Left renal cortex interstitium (tissue), 4 donors: Measurements from ENCODE around the gene TEX261. TPM values are rescaled to one million over a fixed set of nuclear protein-coding genes. Genes with fewer than 3 reads are reported as not detected.
A peak's percentile ranks its signal among the peaks of the same experiment; 100 is the strongest.
"Not testable (repeated sequence)": the region's sequence is repeated elsewhere in the genome, so short reads cannot be mapped to it uniquely, and the experiment has no call there.

Experiments used
- DNase-seq, 4 donors: peaks; one replicate each; pipeline ENCODE4 v3.0.0-alpha.2; 2013; ENCODE audit warnings: low read depth in 4 of 4, low spot score in 2 of 4, missing footprints in 1 of 4
- polyA plus RNA-seq, 4 donors: library from polyadenylated mRNA; unstranded; fragments of 120-200 nt; gene quantifications; one replicate each; pipeline ENCODE4 v1.2.1, GENCODE V29; 2013; ENCODE audit not compliant: insufficient read length in 4 of 4

TEX261 gene
- 10 to 100 TPM; 51.1 to 59.2 (median 52.3) TPM for polyA plus RNA-seq

DNA sequence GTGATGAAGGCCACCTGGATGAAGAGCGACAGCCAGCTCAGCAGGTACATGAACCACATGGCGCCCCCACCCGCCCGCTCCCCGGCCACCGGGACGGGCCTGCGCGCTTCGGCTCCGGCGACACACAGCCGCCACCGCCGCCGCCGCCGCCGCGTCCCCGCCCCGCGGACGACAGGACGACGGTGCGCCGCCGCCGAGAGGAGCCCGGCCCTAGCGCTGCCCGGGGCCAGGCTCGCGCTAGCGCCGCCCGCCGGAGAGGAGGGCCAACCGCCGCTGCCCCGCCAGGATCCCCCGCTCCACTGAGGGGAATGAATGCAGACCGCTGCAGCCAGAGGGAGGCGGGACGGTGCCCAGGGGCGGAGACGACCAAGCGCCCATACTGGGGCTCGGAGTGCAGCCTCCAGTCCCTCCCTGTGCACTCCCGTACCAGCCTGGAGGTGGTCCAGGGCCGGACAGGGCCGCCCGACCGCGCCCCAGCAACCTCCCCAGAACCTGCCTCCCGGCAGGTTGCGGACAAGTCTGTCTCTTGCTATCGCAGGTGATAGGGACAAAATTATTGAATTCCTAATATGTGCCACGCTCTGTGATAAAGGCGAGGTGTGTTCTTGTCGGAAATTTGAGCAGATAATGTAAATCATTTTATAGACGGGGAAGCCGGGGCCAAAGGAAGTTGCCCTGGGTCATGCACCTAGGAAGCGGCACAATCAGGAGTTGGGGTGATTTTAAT is at the start of gene TEX261:
TEX261 (minus strand) TSS at position 175 of the 727 bp plus-strand sequence; CDS start at position 59, 116 bp downstream.
- DNase-seq = peak in 3 of 4 donors; percentile 53 to 72 (median 64)

DNA sequence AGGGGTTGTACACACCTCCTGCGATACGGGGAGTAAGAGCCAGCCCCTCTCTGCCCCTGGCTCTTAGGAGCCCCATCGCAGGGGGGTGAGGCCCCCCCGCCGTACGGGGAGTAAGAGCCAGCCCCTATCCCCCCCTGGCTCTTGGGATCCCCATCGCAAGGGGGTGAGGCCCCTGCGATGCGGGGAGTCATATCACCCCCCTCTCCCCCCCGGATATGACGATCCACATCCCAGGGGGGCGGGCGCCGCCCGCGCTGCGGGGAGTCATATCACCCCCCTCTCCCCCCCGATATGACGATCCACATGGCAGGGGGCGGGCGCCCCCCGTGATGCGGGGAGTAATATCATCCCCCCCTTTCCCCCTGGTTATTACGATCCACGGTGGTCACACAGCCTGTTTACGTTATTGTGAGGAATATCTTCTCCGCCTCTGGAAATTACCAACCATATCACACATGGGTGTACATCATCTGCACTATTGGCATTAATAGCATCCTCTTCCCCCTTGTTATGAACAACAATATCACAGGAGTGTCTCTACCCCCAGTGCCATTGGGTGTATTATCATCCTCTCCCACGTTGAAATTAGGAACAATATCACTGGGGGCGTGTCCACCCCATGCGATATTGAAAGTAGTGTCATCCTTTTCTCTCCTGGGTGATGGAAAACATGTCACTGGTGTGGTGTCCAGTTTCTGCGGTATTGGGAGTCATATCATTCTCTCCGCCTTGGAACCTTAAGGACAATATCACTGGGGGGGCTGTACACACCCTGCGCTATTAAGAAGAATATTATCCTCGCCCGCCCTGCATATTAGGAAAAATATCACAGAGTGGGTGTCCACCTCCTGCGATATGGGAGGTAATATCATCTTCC is 49.1 kb upstream of the TEX261 start:
- no peak for DNase-seq

DNA sequence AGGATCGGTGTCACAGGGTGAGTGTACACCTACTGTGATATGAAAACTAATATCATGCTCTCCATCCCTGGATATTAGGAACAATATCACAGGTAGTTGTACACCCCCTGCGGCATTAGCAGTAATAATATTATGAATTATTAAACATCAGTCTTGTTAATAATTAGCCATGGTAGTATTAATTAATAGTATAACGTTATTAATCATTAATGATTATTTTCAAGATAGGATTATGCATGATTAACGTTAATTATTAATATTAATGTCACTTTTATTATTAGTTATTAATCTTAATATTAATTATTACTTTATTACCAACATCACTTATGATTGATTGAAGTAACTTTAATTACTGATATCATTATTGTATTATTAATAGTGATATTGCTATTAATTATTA is 47.6 kb upstream of the TEX261 start:
- DNase-seq = no peak

- DNase-seq = not testable (repeated sequence)
Observed at GRCh38 chr2:71036296-71036695, 41.6 kb upstream of the TEX261 start.

- DNase-seq = peak in 2 of 4 donors; percentile 5 to 16
Observed at GRCh38 chr2:71023553-71024243, 29.0 kb upstream of the TEX261 start.

DNA sequence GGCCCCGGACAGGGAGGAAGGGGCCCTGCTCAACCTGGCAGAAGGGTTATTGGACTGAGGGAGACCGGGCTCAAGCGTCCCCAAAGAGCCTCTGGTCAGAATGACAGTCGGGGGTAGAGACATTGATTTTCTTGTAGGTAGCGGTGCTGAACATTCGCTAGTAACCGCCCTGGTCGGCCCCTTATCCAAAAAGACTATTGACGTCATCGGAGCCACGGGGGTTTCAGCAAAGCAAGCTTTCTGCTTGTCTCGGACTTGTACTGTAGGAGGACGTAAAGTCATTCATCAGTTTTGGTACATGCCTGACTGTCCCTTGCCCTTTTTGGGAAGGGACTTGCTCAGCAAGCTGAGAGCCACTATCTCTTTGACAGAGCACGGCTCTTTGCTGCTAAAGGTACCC is 26.7 kb upstream of the TEX261 start:
- not testable (repeated sequence) for DNase-seq

- DNase-seq = not testable (repeated sequence)
Observed at GRCh38 chr2:71019989-71020388, 25.3 kb upstream of the TEX261 start.

DNA sequence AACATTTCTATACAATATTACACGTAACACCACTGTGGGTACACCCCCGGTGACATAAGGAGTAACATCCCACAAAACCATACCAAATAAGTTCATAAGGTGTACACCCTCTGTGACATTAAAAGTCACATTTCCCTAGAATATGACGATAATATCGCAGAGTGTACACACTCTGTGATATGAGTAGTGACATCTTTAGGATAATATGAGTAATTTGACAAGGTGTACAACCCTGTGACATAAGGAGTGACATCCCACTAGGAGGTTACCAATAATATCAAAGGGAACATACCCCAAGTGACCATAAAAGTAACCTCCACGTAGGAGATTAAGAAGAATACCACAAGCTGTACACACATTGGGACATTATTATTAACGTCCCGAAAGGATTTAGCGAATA is 24.0 kb upstream of the TEX261 start:
- DNase-seq = no peak

DNA sequence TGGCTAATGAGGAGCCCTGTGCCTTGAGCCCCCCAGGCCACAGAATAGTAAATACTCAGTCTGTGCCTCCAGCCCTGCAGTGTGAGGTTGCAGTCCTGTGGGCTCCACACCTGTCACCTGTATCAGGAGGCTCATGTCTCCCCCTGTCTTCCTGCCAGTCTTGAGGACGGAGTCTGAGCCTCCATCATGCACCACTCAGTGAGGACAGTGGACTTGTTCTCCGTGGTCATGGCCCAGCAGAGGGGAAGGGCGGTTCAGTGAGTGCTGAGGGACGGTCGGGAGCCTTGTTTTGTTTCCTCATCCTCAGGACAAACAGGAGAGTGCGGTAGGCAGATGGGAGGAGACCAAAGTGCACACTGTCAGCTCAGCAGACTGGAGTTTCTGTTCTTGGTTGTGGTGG is 17.1 kb upstream of the TEX261 start:
- DNase-seq = not testable (repeated sequence)

- DNase-seq = no peak
Observed at GRCh38 chr2:71008342-71008741, 13.7 kb upstream of the TEX261 start.

DNA sequence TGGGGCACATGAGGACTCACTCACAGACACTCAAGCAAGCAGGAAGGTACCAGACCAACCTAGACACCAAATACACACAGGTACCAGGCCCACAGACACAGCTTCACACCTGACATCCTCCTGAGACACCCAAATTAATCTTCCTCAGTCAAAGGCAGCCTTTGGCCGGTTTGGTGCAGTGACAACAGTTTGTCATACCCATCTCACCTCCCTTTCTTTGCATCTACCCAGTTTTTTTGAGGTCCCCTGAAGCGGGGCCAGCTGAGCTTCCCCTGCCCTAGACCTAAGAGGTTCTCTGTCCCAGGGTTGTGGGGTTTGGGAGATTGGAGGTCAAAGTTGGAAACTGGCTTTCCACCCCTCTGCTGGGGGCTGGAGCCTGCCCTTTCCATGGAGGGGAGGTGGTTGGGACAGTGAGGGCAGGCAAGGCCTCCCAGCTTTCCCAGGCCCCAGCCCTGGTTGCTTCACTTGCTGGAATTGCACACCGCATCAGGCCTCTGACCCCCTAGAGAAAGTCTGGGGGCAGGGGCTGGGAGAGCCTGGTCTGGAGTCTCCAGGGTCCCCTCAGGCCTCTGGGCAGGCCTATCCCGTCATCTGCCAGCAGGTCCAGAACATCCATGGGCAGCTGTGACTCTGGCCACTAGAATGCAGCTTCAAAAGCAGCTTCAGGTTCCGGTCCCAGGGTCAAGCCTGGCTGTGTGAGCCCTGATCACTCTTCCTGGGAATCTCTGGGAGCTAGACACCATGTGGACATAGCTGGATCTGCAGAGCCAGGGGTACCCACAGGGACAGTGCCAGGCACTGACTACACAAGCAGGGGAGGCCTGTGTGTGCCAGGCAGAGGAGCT is 12.5 kb upstream of the TEX261 start:
- no peak for DNase-seq

DNA sequence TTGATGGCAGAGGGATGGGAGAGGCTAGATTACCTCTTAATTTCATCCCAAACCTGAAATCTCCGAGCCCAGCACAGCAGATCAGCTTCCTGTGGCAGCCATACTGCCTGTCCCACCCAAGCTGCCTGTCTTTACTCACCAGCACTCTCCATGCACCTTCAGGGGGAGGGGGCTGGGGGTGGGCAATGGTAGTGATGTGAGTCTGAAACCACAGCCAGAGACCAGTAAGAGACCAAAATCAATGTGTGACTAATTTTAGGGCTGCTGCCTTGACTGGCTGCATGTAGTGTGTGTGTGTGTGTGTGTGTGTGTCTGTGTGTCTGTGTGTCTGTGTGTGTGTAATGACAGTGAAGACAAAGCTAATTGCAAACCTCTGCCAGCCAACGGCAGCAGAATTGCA is 11.7 kb upstream of the TEX261 start:
- no peak for DNase-seq

DNA sequence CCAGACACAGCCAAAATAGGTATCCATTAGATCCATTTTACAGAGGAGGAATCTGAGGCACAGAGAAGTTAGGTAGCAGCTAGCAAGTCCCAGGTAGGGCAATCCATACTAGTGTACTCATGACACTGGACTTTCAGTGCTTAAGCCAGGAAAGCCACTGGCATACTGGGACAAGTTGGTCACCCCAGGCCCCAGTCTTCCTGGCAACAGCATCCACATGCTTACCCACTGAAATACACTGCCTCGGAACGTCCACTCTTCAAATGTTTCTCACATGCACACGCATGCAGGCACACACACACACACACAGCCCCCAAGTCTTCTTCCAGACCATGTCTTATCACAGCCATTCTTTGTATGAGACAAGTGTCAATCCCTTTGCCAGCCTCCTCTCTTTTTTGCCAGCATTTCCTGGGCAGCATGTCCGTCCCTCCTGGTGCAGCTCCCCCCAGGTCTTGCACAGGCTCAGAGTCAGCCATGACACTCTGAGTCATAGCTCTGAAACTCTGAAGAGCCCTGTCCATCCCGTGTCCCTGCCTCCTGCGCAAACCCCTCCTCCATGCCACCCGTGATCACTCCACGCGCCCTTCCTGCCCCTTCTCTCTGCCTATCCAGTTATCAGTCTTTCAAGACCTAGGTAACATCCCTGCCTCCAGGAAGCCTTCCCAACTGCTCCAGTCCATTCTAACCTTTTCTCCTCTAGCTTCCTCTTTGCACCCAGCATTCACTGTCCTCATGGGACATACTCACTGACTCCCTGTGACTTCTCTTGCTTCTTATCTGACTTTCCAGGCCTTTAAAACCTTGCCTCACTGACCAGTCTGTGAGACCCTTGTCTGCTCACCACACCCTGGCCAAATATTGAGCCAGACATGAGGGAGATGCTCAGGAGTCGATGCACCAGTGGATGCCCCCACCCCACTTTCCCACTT is 10.9 kb upstream of the TEX261 start:
- DNase-seq = no peak

DNA sequence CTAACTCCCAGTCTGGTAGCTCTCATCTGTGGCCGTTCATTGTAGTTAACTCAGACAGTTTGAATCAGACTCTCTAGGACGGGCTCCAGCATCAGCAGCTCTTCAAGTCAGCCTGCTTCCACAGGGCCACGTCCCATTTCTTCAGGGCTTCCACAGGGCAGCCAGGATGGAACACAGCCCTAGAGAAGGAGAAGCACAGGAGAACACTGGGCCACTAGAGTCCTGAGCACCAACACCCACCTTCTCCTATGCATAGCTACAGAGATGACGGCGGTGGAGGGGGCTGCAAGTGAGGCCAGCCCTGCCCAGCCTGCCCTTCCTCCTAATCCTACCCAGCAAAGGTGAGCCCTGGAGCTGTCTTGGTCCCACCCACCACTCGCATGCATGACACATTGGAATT is 10.2 kb upstream of the TEX261 start:
- no peak for DNase-seq

GRCh38 chr2:71003966-71004755 is 9.5 kb upstream of the TEX261 start:
- no peak for DNase-seq

DNA sequence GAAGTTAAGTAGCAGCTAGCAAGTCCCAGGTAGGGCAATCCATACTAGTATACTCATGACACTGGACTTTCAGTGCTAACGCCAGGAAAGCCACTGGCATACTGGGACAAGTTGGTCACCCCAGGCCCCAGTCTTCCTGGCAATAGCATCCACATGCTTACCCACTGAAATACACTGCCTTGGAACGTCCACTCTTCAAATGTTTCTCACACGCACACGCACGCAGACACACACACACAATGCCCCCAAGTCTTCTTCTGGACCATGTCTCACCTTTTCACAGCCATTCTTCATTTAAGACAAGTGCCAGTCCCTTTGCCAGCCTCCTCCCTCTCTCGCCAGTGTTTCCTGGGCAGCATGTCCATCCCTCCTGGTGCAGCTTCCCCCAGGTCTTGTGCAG is 8.7 kb upstream of the TEX261 start:
- no peak for DNase-seq

GRCh38 chr2:71001981-71002570 is 7.4 kb upstream of the TEX261 start:
- DNase-seq = no peak

GRCh38 chr2:71001592-71001927 is 6.9 kb upstream of the TEX261 start:
- no peak for DNase-seq
